ENCODE measurements around the gene PTPRD. TPM values are rescaled to one million over a fixed set of nuclear protein-coding genes. Genes with fewer than 3 reads are reported as not detected.

Gene PTPRD
- total RNA-seq, 1 experiment from 2014 or later, result not detected

GRCh38 chr9:8434621-8435020, 2178.2 kb downstream of the PTPRD start:
- no peaks in the 10 kb centered on the region for H3K4me1 Mint-ChIP-seq (ENCODE audit: insufficient read depth, unreplicated experiment)
- POLR2A ChIA-PET, result no interaction called here
- intact Hi-C loops (cut with micrococcal nuclease), result no loop called here
- CTCF ChIA-PET, result no interaction called here
- no peak for TF ChIP-seq CTCF (IDR thresholded peaks at IDR 0.05; ENCODE audit: unreplicated experiment)
- no TSS peak for BruUV-seq (replicated peaks)
- no peak overlapping the region for H3K4me3 Mint-ChIP-seq (ENCODE audit: unreplicated experiment)
- no peak for DNase-seq (ENCODE audit: unreplicated experiment)
- H3K27ac Mint-ChIP-seq (ENCODE audit: low read depth, unreplicated experiment), result no peak overlapping the region
- H3K9me3 Mint-ChIP-seq (ENCODE audit: unreplicated experiment), result peaks cover 14% of the 10 kb centered on the region
- H3K36me3 Mint-ChIP-seq (ENCODE audit: insufficient read depth, unreplicated experiment), result peaks cover 6% of the 10 kb centered on the region
- H3K27me3 Mint-ChIP-seq (ENCODE audit: insufficient read depth, unreplicated experiment), result no peaks in the 10 kb centered on the region

GRCh38 chr9:8432224-8432623, 2180.6 kb downstream of the PTPRD start:
- Mint-ChIP-seq H3K4me3 (ENCODE audit: unreplicated experiment) (no peak overlapping the region), H3K27me3 (ENCODE audit: insufficient read depth, unreplicated experiment) (no peaks in the 10 kb centered on the region), H3K36me3 (ENCODE audit: insufficient read depth, unreplicated experiment) (no peaks in the 10 kb centered on the region), H3K9me3 (ENCODE audit: unreplicated experiment) (peaks cover 14% of the 10 kb centered on the region), H3K27ac (ENCODE audit: low read depth, unreplicated experiment) (no peak overlapping the region), H3K4me1 (ENCODE audit: insufficient read depth, unreplicated experiment) (no peaks in the 10 kb centered on the region)
- intact Hi-C loops (cut with micrococcal nuclease), result no loop called here
- ChIA-PET POLR2A (no interaction called here), CTCF (interaction anchor here (0.7 kb wide), 1 partner anchor 1488 kb away, joined by 3 read pairs; no protein-coding TSS in a partner anchor)
- no peak for TF ChIP-seq CTCF (IDR thresholded peaks at IDR 0.05; ENCODE audit: unreplicated experiment)
- no TSS peak for BruUV-seq (replicated peaks)
- no peak for DNase-seq (ENCODE audit: unreplicated experiment)

GRCh38 chr9:8431505-8431904, 2181.3 kb downstream of the PTPRD start:
- no TSS peak for BruUV-seq (replicated peaks)
- DNase-seq (ENCODE audit: unreplicated experiment), result no peak
- POLR2A ChIA-PET, result no interaction called here
- Mint-ChIP-seq H3K27me3 (ENCODE audit: insufficient read depth, unreplicated experiment) (no peaks in the 10 kb centered on the region), H3K27ac (ENCODE audit: low read depth, unreplicated experiment) (no peak overlapping the region), H3K9me3 (ENCODE audit: unreplicated experiment) (peaks cover 16% of the 10 kb centered on the region), H3K4me3 (ENCODE audit: unreplicated experiment) (no peak overlapping the region), H3K4me1 (ENCODE audit: insufficient read depth, unreplicated experiment) (no peaks in the 10 kb centered on the region), H3K36me3 (ENCODE audit: insufficient read depth, unreplicated experiment) (no peaks in the 10 kb centered on the region)
- CTCF ChIA-PET, result interaction anchor here (0.7 kb wide), 1 partner anchor 9 kb away, joined by 3 read pairs; no protein-coding TSS in a partner anchor
- TF ChIP-seq CTCF (IDR thresholded peaks at IDR 0.05; ENCODE audit: unreplicated experiment), result no peak
- intact Hi-C loops (cut with micrococcal nuclease), result no loop called here

GRCh38 chr9:8430945-8431344, 2181.9 kb downstream of the PTPRD start:
- Mint-ChIP-seq H3K4me1 (ENCODE audit: insufficient read depth, unreplicated experiment) (no peaks in the 10 kb centered on the region), H3K9me3 (ENCODE audit: unreplicated experiment) (peaks cover 20% of the 10 kb centered on the region), H3K36me3 (ENCODE audit: insufficient read depth, unreplicated experiment) (no peaks in the 10 kb centered on the region), H3K27me3 (ENCODE audit: insufficient read depth, unreplicated experiment) (no peaks in the 10 kb centered on the region), H3K27ac (ENCODE audit: low read depth, unreplicated experiment) (no peak overlapping the region), H3K4me3 (ENCODE audit: unreplicated experiment) (no peak overlapping the region)
- DNase-seq (ENCODE audit: unreplicated experiment), result no peak
- ChIA-PET CTCF (interaction anchor here (0.7 kb wide), 1 partner anchor 9 kb away, joined by 3 read pairs; no protein-coding TSS in a partner anchor), POLR2A (no interaction called here)
- no TSS peak for BruUV-seq (replicated peaks)
- TF ChIP-seq CTCF (IDR thresholded peaks at IDR 0.05; ENCODE audit: unreplicated experiment), result no peak
- intact Hi-C loops (cut with micrococcal nuclease), result no loop called here
